ENCODE results near the gene MMP21. TPM values are rescaled to one million over a fixed set of nuclear protein-coding genes. Genes with fewer than 3 reads are reported as not detected.

MMP21 gene
- total and polyA plus RNA-seq, 2 experiments from 2014 or later, result 0.22 TPM; not detected in 1

DNA sequence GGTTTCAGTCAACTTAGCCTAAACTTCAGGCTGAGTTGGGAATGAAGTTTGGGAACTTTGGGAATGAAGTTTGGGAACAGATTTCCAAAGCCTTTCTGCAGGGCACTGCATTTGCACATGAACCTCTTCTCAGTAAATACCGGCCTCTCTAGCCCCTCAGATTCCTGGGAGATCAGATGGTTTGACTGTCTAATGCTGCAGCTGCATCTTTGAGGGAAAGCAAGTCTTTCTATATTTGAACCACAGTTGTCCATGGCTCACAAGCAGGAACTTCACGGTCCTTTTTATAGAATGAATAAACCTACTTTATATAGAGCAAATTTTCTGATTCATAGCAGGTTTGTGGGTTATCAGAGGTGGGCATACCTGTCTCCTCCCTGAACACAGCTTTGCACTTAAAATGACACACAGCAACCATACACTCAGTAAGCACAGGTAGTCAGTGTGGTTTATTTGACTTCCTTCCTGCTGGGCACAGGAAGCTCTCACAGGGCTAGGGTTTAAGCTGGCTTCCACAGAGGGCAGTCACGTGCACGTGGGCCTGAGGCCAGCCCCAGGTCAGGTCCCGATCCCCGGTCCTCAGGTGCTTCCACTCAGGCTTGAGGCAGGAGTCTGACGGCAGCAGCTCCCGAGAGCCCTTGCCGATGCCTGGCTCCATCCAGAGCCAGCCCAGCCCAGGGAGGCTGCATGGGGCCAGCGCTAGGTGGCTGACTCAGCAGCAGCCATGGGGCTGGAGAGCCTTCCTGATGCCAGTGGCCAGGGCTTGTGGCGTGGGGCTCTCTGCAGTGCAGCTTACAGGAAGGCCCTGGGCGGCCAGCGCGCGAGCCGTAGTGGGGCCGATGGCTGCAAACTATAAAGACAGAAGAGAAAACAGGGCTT, 12.8 kb upstream of the MMP21 start:
- H3K4me1 ChIP-seq (ENCODE audit: insufficient read depth), result no peaks in the 10 kb centered on the region
- H3K9me2 ChIP-seq (replicated peaks; ENCODE audit: insufficient read depth), result no peaks in the 10 kb centered on the region
- H3K9me3 ChIP-seq (ENCODE audit: low read depth), result no peaks in the 10 kb centered on the region
- WGBS (ENCODE audit: low lambda C conversion rate, missing lambda C conversion rate), result 91% methylated on average over 16 of the region's 17 CpGs
- H3K4me2 ChIP-seq, result no peak overlapping the region
- DNase-seq (ENCODE audit: low spot score), result no peak
- H2AFZ ChIP-seq, result no peak overlapping the region
- no peaks in the 10 kb centered on the region for H4K20me1 ChIP-seq (ENCODE audit: insufficient read depth, poor library complexity, severe bottlenecking)
- H3K36me3 ChIP-seq (replicated peaks; ENCODE audit: insufficient read depth, low read depth), result no peaks in the 10 kb centered on the region
- H3K27ac ChIP-seq, result no peak overlapping the region
- TF ChIP-seq EZH2 (IDR thresholded peaks at IDR 0.05; ENCODE audit: borderline replicate concordance) (no peak), EZH2phosphoT487 (IDR thresholded peaks at IDR 0.05; ENCODE audit: low read depth, severe bottlenecking, unreplicated experiment) (no peak)
- TF ChIP-seq, protein P1, sequence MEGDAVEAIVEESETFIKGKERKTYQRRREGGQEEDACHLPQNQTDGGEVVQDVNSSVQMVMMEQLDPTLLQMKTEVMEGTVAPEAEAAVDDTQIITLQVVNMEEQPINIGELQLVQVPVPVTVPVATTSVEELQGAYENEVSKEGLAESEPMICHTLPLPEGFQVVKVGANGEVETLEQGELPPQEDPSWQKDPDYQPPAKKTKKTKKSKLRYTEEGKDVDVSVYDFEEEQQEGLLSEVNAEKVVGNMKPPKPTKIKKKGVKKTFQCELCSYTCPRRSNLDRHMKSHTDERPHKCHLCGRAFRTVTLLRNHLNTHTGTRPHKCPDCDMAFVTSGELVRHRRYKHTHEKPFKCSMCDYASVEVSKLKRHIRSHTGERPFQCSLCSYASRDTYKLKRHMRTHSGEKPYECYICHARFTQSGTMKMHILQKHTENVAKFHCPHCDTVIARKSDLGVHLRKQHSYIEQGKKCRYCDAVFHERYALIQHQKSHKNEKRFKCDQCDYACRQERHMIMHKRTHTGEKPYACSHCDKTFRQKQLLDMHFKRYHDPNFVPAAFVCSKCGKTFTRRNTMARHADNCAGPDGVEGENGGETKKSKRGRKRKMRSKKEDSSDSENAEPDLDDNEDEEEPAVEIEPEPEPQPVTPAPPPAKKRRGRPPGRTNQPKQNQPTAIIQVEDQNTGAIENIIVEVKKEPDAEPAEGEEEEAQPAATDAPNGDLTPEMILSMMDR (IDR thresholded peaks at IDR 0.05; ENCODE audit: poor library complexity), result no peak
- H3K4me3 ChIP-seq, result no peak overlapping the region
- no peaks in the 10 kb centered on the region for H3K79me2 ChIP-seq
- no peaks in the 10 kb centered on the region for H3K27me3 ChIP-seq

DNA sequence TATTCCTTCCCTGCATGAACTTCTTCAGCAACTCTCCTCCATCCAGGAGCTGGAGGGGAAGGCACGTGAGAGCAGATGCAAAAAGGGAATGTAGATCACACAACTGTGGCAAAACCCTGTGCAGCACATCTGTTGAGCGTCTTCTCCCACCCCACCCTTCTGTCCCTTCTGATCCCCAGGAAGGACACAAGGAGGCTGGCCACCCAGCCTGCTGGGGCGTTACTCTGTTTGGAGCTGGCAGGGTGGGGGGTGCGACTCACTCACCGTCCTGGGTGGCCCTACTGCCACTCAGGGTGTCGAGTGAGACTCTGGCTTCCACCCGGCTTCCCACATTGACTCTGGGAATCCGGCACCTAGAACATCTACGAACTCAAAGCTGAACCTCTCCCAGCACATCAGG, 10.2 kb upstream of the MMP21 start:
- H3K36me3 ChIP-seq (replicated peaks; ENCODE audit: insufficient read depth, low read depth), result no peaks in the 10 kb centered on the region
- H2AFZ ChIP-seq, result no peak overlapping the region
- TF ChIP-seq, protein P1 (IDR thresholded peaks at IDR 0.05; ENCODE audit: poor library complexity), result no peak
- TF ChIP-seq EZH2 (IDR thresholded peaks at IDR 0.05; ENCODE audit: borderline replicate concordance) (no peak), EZH2phosphoT487 (IDR thresholded peaks at IDR 0.05; ENCODE audit: low read depth, severe bottlenecking, unreplicated experiment) (no peak)
- H3K4me2 ChIP-seq, result no peak overlapping the region
- H3K9me3 ChIP-seq (ENCODE audit: low read depth), result no peaks in the 10 kb centered on the region
- no peaks in the 10 kb centered on the region for H4K20me1 ChIP-seq (ENCODE audit: insufficient read depth, poor library complexity, severe bottlenecking)
- H3K4me3 ChIP-seq, result no peak overlapping the region
- no peak overlapping the region for H3K27ac ChIP-seq
- DNase-seq (ENCODE audit: low spot score), result no peak
- H3K79me2 ChIP-seq, result no peaks in the 10 kb centered on the region
- H3K4me1 ChIP-seq (ENCODE audit: insufficient read depth), result no peaks in the 10 kb centered on the region
- WGBS (ENCODE audit: low lambda C conversion rate, missing lambda C conversion rate), result 79% methylated on average over 9 of the region's 9 CpGs
- H3K27me3 ChIP-seq, result no peaks in the 10 kb centered on the region
- no peaks in the 10 kb centered on the region for H3K9me2 ChIP-seq (replicated peaks; ENCODE audit: insufficient read depth)

DNA sequence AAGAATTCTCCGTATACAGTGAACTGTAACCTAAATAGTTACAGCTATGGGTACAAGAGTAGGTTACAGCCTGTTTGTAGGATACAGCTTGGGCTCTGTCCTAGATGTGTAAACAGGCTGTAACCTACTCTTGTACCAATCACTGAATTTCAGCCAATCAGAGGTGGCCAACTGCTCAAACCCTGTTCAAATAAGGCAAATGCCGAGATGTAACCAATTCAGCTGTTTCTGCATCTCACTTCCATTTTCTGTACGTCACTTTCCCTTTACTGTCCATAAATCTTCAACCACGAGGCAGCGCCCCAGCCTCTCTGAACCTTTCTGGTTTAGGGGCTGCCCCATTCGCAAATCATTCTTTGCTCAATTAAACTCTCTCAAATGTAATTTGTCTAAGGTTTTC, 8.3 kb upstream of the MMP21 start:
- H3K4me3 ChIP-seq, result no peak overlapping the region
- H4K20me1 ChIP-seq (ENCODE audit: insufficient read depth, poor library complexity, severe bottlenecking), result no peaks in the 10 kb centered on the region
- TF ChIP-seq EZH2 (IDR thresholded peaks at IDR 0.05; ENCODE audit: borderline replicate concordance) (no peak), EZH2phosphoT487 (IDR thresholded peaks at IDR 0.05; ENCODE audit: low read depth, severe bottlenecking, unreplicated experiment) (no peak)
- TF ChIP-seq, protein P1 (IDR thresholded peaks at IDR 0.05; ENCODE audit: poor library complexity), result no peak
- no peak overlapping the region for H2AFZ ChIP-seq
- DNase-seq (ENCODE audit: low spot score), result no peak
- no peaks in the 10 kb centered on the region for H3K9me2 ChIP-seq (replicated peaks; ENCODE audit: insufficient read depth)
- H3K4me2 ChIP-seq, result no peak overlapping the region
- H3K9me3 ChIP-seq (ENCODE audit: low read depth), result no peaks in the 10 kb centered on the region
- WGBS (ENCODE audit: low lambda C conversion rate, missing lambda C conversion rate), result 77% methylated on average over 6 of the region's 6 CpGs
- no peaks in the 10 kb centered on the region for H3K36me3 ChIP-seq (replicated peaks; ENCODE audit: insufficient read depth, low read depth)
- H3K27ac ChIP-seq, result no peak overlapping the region
- H3K27me3 ChIP-seq, result no peaks in the 10 kb centered on the region
- no peaks in the 10 kb centered on the region for H3K79me2 ChIP-seq
- no peaks in the 10 kb centered on the region for H3K4me1 ChIP-seq (ENCODE audit: insufficient read depth)

Measured in hepatocyte (in vitro differentiated cells).